Motor neuron (in vitro differentiated cells): ENCODE data around the gene ITGB5. TPM values are rescaled to one million over a fixed set of nuclear protein-coding genes. Genes with fewer than 3 reads are reported as not detected.
A peak's percentile ranks its signal among the peaks of the same experiment; 100 is the strongest.
"Not testable (repeated sequence)": the region's sequence is repeated elsewhere in the genome, so short reads cannot be mapped to it uniquely, and the experiment has no call there.

Experiments used
- ATAC-seq, 8 experiments: fragments of 200-7000 bp; cut with Tn5 transposase; replicated peaks in 6 of 8; 2 replicates each; pipeline ENCODE4 v1.8.0; 2021; ENCODE audit warnings: mild to moderate bottlenecking in 8 of 8, moderate library complexity in 8 of 8
- H3K27ac ChIP-seq, 2 donors: fragments of 250-450 bp; sonication (Bioruptor Pico); 2 replicates each; pipeline ENCODE4 v1.9.0; 2021; ENCODE audit warnings: antibody characterized with exemption in 2 of 2, mild to moderate bottlenecking in 2 of 2, moderate library complexity in 1 of 2
- H3K4me1 ChIP-seq, 2 donors: fragments of 250-450 bp; sonication (Bioruptor Pico); replicated peaks in 1 of 2; 2 replicates each; pipeline ENCODE4 v1.6.1; 2021; ENCODE audit warnings: antibody characterized with exemption in 2 of 2, mild to moderate bottlenecking in 2 of 2, moderate library complexity in 1 of 2
- H3K4me3 ChIP-seq, 5 donors: fragments of 250-450 bp; sonication (Bioruptor Pico); 2 replicates each; pipeline ENCODE4 v1.9.0; 2021; ENCODE audit warnings: antibody characterized with exemption in 5 of 5, mild to moderate bottlenecking in 5 of 5, moderate library complexity in 4 of 5
- WGBS, 10 experiments: fragments of 450-650 bp; shearing (Covaris generic); methylation state at CpG; one replicate each; pipeline ENCODE4 v1.0.0; 2022; 5-methylcytosine and 5-hydroxymethylcytosine counted together
- in situ Hi-C, 9 experiments: fragments of 400-800 bp; cut with MboI; loops; one replicate each; pipeline ENCODE4 v1.15.0; 2021; ENCODE audit warnings: low sequenced_read_pairs in 9 of 9, low pct_unique_long_range_greater_than_20kb in 2 of 9; ENCODE audit not compliant: unreplicated experiment in 9 of 9
- total RNA-seq, 8 experiments: library from RNA; unstranded; fragments of 300-600 nt; gene quantifications; 2 replicates each; pipeline versions ENCODE4 v1.2.3 to v1.2.4, GENCODE V29; 2022

ITGB5 gene
- total RNA-seq, 8 experiments from 2014 or later, result 6.3 to 84.7 (median 14.6) TPM

DNA sequence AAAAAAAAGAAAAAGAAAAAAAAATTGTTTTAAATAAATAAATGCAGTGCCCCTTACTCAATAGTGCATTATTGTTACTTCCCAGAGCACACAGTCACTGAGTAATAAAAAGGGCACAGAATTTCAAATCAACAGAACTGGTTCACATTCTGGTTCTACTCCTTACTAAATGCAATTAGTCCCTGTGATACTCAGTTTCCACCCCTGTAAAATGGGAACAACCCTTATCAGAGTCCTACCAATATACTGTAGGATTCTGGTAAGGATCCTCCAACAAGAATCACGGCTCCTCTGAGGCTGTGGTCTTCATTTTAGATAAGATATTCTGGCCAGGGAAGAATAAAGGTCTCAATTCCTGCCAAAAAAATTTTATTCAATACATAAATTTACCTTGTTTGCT, 50.7 kb downstream of the ITGB5 start:
- in situ Hi-C loops, result no loop called here
- WGBS, 10 experiments, result 88 to 100% (median 100%) methylated on average over 1 of the region's 1 CpG; no CpG with 5 or more reads in 3 of the 10 experiments
- H3K4me1 ChIP-seq, result peaks cover 16 to 24% of the 10 kb centered on the region in 2 donors
- no peak for ATAC-seq
- no peak overlapping the region for H3K4me3 ChIP-seq
- H3K27ac ChIP-seq, result no peak overlapping the region

DNA sequence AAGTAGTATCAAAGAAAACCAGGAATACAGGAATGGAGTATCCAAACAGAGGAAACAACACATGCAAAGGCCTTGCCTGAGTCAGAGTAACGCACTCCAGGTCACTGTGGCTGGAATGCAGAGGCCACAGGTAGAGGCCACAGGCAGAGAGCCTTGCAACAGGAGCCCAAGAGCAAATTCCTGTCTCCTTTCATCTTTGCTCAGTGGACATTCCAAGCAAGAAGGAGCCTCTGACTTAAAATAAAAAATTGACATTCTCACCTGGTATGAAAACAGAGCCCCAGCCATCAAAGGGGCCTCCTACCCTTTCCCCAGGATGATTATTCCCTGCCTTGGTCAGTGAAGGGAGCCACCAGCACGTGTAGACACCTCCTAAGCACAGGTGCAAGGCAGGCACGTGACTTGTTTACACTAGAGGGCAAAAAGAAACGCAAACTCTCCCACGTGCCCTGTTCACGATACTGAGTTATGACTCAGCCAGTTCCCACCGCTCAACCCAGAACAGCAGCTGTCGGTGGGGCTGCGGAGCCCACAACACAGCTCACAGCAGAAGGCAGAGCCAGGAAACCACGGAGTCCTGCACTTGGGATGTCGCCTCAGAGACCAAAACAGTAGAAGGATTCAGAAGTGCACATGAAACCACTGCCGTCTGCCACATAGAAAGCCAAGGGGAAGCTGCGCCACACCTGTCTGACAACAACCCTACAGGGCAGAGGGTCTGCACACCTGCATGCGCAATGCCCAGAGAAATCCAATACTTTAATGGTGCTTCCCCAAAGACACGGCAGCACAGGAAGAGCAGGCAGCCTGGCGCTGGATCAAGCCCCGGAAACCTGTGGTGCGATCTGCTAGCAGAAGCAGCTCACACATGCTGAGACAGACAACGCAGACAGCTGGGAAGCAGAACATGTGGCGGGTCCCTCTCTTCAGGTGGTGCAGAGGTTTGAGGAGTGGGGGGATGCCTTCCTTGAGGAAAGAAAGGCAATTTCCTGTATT, 52.1 kb downstream of the ITGB5 start:
- Histone ChIP-seq H3K27ac (peak overlapping the region in 1 of 2 donors; percentile 27), H3K4me3 (no peak overlapping the region), H3K4me1 (peaks cover 16 to 24% of the 10 kb centered on the region in 2 donors)
- WGBS, 10 experiments, result 24 to 100% (median 66%) methylated on average over 2 to 8 of the region's 20 CpGs; no CpG with 5 or more reads in 3 of the 10 experiments
- ATAC-seq, result peak in 7 of 8 experiments; percentile 19 to 98 (median 98)
- in situ Hi-C loops, result no loop called here

DNA sequence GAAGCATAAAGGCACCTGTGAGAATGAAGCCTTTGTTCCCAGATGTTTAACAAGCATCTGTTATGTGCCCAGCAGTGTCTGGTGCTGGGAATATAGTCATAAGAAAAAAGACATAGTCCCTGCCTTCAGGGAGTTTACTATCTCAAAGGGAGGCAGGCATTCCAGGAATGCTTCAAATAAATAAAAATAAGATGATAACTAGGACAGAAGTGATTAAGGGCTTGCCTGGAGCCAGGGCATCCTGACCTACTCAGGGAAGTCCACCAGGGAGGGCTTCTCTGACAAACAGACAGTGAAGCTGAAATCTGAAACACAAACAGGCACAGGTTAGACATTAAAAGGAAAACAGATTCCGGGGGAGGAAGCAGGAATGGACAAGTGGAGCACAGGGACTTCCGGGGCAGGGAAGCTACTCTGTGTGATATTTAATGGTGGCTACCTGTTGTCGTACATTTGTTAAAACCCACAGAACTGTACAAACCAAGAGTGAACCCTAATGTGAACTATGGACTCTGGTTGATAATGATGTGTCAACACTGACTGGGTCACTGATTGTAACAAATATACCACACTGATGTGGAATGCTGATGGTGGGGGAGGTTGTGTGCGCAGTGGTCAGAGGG, 53.3 kb downstream of the ITGB5 start:
- no peak overlapping the region for H3K27ac ChIP-seq
- WGBS, 10 experiments, result 77 to 100% (median 92%) methylated on average over 1 to 4 of the region's 4 CpGs; no CpG with 5 or more reads in 2 of the 10 experiments
- in situ Hi-C loops, result no loop called here
- no peak overlapping the region for H3K4me3 ChIP-seq
- H3K4me1 ChIP-seq, result peaks cover 16 to 24% of the 10 kb centered on the region in 2 donors
- ATAC-seq, result no peak

DNA sequence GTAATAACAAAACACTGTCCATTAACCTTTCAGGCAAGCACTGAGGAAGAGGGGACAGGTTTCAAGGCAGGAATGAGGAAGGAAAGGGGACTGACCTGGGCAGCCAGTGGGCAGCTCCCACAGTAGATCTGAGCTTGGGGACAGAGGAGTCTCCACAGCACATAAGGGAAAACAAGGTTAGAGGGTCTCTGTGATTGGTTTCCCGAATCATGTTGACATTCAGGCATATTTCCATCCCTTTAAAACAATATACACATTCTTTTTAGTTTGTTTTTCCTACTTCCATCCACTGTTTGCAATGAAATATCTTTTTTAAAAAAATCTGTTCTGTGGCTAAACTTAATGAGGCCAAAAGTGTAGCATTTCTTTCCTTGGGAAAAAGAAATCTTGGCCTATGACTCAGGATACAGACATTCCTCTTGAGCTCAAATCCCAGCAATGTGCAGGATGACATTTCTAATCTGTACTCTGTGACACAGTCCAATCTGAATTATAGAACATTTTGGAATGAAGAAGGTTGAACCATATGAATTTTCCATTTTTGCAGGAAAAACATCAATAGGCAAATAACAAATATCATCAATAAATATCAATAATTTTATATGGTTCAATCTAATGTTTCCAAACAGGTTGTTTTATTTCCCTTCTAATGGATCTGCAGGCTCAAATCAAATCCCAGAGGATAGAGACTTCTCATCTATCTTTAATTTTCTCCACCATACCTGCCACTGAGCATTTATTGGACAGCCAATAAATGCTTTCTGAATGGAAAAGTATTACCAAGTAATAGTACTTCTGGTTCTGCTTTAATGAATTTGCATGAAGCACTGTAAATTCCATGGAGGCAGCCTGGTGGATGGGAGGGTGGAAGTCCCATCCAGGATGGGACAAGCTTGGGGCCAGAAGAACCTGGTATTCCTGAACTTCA, 54.1 kb downstream of the ITGB5 start:
- in situ Hi-C loops, result no loop called here
- Histone ChIP-seq H3K27ac (no peak overlapping the region), H3K4me1 (peaks cover 18 to 27% of the 10 kb centered on the region in 2 donors), H3K4me3 (no peak overlapping the region)
- no peak for ATAC-seq
- 80 to 100% (median 100%) methylated on average over 1 of the region's 1 CpG; no CpG with 5 or more reads in 3 of the 10 experiments for WGBS, 10 experiments

DNA sequence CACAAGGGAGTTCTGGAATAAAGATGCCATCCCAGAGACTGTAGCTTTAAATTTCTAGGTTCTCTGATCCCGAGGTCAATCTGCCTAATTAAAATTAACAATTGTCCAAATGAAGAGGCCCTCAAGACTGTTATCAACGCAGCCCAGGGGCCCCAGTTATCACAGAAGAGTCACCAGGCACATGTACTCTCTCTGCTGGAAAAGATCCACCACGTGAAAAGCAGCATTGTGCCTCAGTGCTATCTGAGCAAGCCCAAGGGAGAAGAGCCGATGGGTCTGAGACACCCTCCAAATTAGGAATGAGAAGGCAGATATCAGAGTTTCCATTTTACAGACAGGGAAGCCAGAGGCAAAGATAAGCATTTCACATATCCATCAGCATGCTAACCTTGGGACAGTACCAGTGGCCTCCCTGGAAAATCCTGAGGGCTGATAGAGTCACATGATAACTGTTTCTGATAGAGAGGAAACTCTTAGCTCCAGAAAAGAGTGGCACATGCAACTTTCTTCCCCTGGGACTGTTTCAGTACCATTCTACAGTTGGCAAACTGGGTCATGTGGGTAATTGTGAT, 55.5 kb downstream of the ITGB5 start:
- no peak overlapping the region for H3K4me3 ChIP-seq
- 79 to 100% (median 100%) methylated on average over 1 to 3 of the region's 4 CpGs; no CpG with 5 or more reads in 5 of the 10 experiments for WGBS, 10 experiments
- ATAC-seq, result no peak

DNA sequence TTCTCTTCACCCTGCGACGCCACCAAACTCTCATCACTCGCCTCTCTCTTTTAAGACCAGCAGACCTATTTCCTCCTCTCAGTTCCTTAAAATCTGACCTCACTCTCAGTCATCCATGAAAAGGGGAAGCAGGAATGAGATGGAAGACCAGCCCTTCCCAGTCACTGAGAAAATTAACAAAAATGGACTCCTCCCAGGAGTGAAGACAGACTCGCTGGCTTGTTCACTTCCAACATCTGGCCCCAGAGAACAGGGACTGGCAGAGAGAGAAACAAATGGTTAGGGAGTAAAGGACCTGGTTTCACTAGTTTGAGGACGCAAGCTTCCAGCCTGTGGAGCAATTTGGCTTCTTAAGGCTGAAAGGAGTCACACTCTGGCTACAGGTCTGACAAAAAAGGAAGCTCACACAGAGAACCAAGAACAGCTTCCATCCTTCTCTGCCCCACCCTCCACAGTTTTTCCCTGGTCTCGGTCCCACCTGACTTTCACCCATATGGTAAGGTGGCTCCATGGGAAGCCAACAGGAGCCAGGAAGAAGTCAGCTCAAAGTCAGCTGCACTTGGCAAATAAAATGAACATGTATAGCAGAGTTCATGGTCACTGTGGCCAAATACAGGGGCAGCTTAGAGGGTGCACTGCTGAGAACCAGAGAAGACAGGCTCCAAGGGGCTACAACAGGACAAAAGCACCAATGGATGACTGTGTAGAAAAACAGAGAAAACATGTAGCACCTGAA, 57.2 kb downstream of the ITGB5 start:
- no peak overlapping the region for H3K27ac ChIP-seq
- in situ Hi-C loops, result no loop called here
- H3K4me3 ChIP-seq, result no peak overlapping the region
- peaks cover 19 to 23% of the 10 kb centered on the region in 2 donors for H3K4me1 ChIP-seq
- ATAC-seq, result peak in 3 of 8 experiments; percentile 29 to 88 (median 78)
- 0 to 100% (median 81%) methylated on average over 1 to 5 of the region's 6 CpGs; no CpG with 5 or more reads in 2 of the 10 experiments for WGBS, 10 experiments

More for the DNA sequence above, 55.5 kb downstream of the ITGB5 start:
- H3K27ac ChIP-seq, result no peak overlapping the region
- peaks cover 21 to 30% of the 10 kb centered on the region in 2 donors for H3K4me1 ChIP-seq
- in situ Hi-C loops, result no loop called here

DNA sequence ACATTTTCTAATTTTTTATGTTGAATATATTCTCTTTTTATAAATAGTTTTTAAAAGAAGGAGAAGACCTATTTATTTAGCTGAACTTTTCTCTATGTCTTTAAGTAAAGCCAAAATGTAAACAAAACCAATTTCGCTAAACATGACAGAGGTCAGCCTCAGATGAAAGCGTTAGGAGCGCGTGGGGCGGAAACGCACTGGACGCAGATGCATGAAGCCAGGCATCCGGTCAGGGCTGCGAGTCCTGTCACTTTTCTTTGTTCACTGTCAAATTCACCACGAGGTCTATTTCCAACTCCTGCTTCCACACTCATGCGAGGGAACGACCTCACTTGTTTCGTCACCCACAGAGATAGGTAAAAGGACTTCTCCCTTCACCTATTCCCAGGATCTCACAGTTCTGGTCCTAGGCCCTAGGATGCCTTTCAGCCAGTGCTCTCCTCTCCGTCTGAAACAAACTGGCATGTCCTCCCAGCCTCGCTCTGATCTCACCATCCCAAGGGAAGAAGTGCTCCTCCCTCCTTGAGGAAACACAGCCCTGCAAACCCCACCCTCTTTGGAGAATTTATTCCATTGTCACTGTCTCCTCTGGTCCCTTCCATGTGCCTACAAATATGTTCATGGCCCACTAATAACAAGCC, 57.9 kb downstream of the ITGB5 start:
- Histone ChIP-seq H3K4me3 (no peak overlapping the region), H3K27ac (no peak overlapping the region), H3K4me1 (peaks cover 17 to 19% of the 10 kb centered on the region in 2 donors)
- 59 to 100% (median 90%) methylated on average over 8 to 15 of the region's 15 CpGs for WGBS, 10 experiments
- peak in 3 of 8 experiments; percentile 14 to 71 (median 64) for ATAC-seq
- in situ Hi-C loops, result no loop called here

DNA sequence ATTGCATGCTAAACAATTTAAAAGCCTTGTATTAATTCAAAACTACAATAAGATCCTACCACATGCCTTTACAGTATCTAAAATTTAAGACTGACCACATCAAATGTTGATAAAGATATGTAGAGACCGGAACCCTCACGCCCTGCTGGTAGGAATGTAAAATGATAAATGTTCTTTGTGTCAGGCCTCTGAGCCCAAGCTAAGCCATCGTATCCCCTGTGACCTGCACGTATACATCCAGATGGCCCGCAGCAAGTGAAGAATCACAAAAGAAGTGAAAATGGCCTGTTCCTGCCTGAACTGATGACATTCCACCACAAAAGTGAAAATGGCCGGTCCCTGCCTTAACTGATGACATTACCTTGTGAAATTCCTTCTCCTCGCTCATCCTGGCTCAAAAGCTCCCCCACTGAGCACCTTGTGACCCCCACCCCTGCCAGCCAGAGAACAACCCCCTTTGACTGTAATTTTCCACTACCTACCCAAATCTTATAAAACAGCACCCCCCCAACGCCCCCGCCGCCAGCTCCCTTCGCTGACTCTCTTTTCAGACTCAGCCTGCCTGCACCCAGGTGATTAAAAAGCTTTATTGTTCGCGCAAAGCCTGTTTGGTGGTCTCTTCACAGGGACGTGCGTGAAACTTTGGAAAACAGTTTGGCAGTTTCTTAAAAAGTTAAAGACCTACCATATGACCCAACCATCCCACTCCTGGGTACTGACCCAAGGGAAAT, 59.5 kb downstream of the ITGB5 start:
- in situ Hi-C loops, H3K4me3 ChIP-seq: not testable (repeated sequence)
- peak in 5 of 8 experiments; percentile 26 to 61 (median 52) for ATAC-seq
- WGBS, 10 experiments, result 22 to 90% (median 53%) methylated on average over 2 to 10 of the region's 15 CpGs; no CpG with 5 or more reads in 1 of the 10 experiments
- peak overlapping the region in 1 of 2 donors; percentile 45 for H3K27ac ChIP-seq
- H3K4me1 ChIP-seq, result peaks cover 17 to 19% of the 10 kb centered on the region in 2 donors

DNA sequence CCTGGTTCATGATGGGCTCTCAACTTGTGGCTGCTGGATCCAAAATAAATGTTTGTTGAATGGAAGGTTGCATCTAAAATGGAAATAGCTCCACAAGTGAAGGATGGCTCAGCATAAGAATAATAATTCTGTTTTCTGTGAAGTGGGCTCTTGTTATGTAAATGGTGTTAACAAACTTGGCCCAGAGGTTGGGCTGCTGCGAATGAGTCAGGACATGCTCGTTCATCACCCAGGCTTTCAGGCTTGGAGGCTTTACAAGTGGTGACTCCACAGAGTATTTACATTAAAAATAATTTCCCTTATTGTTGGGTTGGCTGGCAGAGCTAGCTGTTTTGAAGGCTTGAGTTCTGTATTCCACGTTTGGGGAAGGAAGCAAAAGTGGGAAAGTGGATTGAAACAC, 60.5 kb downstream of the ITGB5 start:
- H3K27ac ChIP-seq, result peak overlapping the region; percentile 21 to 27
- H3K4me1 ChIP-seq, result peaks cover 17 to 19% of the 10 kb centered on the region in 2 donors
- in situ Hi-C loops, result no loop called here
- ATAC-seq, result peak; percentile 32 to 96 (median 92)
- 0 to 17% (median 0%) methylated on average over 1 to 3 of the region's 3 CpGs; no CpG with 5 or more reads in 1 of the 10 experiments for WGBS, 10 experiments
- no peak overlapping the region for H3K4me3 ChIP-seq

DNA sequence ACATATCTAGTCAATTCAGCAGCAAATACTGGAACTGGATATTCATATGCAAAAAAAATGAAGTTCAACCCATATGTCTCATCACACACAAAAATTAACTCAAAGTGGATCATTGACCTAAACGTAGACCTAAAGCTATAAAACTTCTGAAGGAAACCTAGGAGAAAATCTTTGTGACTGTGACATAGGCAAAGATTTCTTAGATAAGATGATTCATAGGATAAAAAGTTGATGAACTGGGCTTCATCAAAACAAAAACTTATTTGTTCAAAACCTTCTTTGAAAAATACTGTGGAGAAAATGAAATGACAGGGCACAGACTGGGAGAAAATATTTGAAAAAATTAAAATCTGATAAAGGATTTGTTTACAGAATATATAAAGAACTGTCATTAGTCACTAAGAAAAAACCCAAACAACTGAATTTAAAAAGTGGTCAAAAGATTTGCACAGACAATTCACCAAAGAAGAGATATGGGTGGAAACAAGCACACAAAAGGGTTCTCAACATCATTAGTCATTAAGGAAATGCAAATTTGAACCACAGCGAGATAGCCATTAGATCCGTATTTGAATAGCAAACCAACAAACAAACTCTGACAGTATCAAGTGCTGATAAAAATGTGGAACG, 62.8 kb downstream of the ITGB5 start:
- Histone ChIP-seq H3K27ac (no peak overlapping the region), H3K4me3 (no peak overlapping the region), H3K4me1 (peaks cover 17 to 19% of the 10 kb centered on the region in 2 donors)
- in situ Hi-C loops, result no loop called here
- ATAC-seq, result no peak
- WGBS, 10 experiments, result 20 to 99% (median 85%) methylated on average over 2 to 4 of the region's 4 CpGs; no CpG with 5 or more reads in 1 of the 10 experiments
